ENCODE data around the gene JADE2. TPM values are rescaled to one million over a fixed set of nuclear protein-coding genes. Genes with fewer than 3 reads are reported as not detected.

JADE2 gene
- total and polyA plus RNA-seq, 4 donors: 12.4 to 53.5 (median 20.3) TPM

- H3K27ac ChIP-seq (ENCODE audit: low read depth in 1 of 2, low read length in 1 of 2): no peak overlapping the region
- TF ChIP-seq CTCF (IDR thresholded peaks at IDR 0.05; ENCODE audit: control extremely low read depth, extremely low read depth): no peak
- no peak overlapping the region for H3K4me3 ChIP-seq
- DNase-seq (no peak), ATAC-seq (ENCODE audit: insufficient read depth, low FRiP score) (no peak)
- peaks cover 0 to 55% (median 17%) of the 10 kb centered on the region in 4 donors for H3K36me3 ChIP-seq (ENCODE audit: control insufficient read depth in 4 of 4, insufficient read depth in 4 of 4, low read length in 4 of 4)
- no peaks in the 10 kb centered on the region for H3K9me3 ChIP-seq (ENCODE audit: control insufficient read depth in 4 of 4, insufficient read depth in 3 of 4, low read length in 3 of 4)
- H3K27me3 ChIP-seq (ENCODE audit: control insufficient read depth in 3 of 3, insufficient read depth in 3 of 3, low read length in 2 of 3): no peaks in the 10 kb centered on the region
- 92 to 95% methylated on average over 3 of the region's 3 CpGs for WGBS, 2 donors
- peaks cover 0 to 19% (median 7%) of the 10 kb centered on the region in 5 donors for H3K4me1 ChIP-seq (ENCODE audit: control insufficient read depth in 5 of 5, insufficient read depth in 5 of 5, low read length in 5 of 5)
- H3K9ac ChIP-seq (ENCODE audit: insufficient read depth in 1 of 2, low read length in 2 of 2): no peak overlapping the region
Measured at GRCh38 chr5:134538296-134538695, 12.8 kb downstream of the JADE2 start.

GRCh38 chr5:134539732-134540131 lies 14.3 kb downstream of the JADE2 start:
- ATAC-seq (ENCODE audit: insufficient read depth, low FRiP score): no peak

GRCh38 chr5:134540747-134541733 lies 15.6 kb downstream of the JADE2 start:
- Histone ChIP-seq H3K4me1 (ENCODE audit: control insufficient read depth in 5 of 5, insufficient read depth in 5 of 5, low read length in 5 of 5) (peaks cover 0 to 22% (median 16%) of the 10 kb centered on the region in 5 donors), H3K27me3 (ENCODE audit: control insufficient read depth in 3 of 3, insufficient read depth in 3 of 3, low read length in 2 of 3) (no peaks in the 10 kb centered on the region), H3K9me3 (ENCODE audit: control insufficient read depth in 4 of 4, insufficient read depth in 3 of 4, low read length in 3 of 4) (no peaks in the 10 kb centered on the region), H3K27ac (ENCODE audit: low read depth in 1 of 2, low read length in 1 of 2) (no peak overlapping the region), H3K36me3 (ENCODE audit: control insufficient read depth in 4 of 4, insufficient read depth in 4 of 4, low read length in 4 of 4) (peaks cover 3 to 59% (median 16%) of the 10 kb centered on the region in 4 donors), H3K9ac (ENCODE audit: insufficient read depth in 1 of 2, low read length in 2 of 2) (no peak overlapping the region), H3K4me3 (no peak overlapping the region)
- WGBS, 2 donors: 77 to 84% methylated on average over 15 of the region's 15 CpGs
- DNase-seq: peak in 1 of 3 donors; percentile 16
- no peak for TF ChIP-seq CTCF (IDR thresholded peaks at IDR 0.05; ENCODE audit: control extremely low read depth, extremely low read depth)
- no peak for ATAC-seq (ENCODE audit: insufficient read depth, low FRiP score)

More at GRCh38 chr5:134539732-134540131, 14.3 kb downstream of the JADE2 start:
- no peak for DNase-seq
- H3K9ac ChIP-seq (ENCODE audit: insufficient read depth in 1 of 2, low read length in 2 of 2): no peak overlapping the region
- H3K27me3 ChIP-seq (ENCODE audit: control insufficient read depth in 3 of 3, insufficient read depth in 3 of 3, low read length in 2 of 3): no peaks in the 10 kb centered on the region
- no peaks in the 10 kb centered on the region for H3K9me3 ChIP-seq (ENCODE audit: control insufficient read depth in 4 of 4, insufficient read depth in 3 of 4, low read length in 3 of 4)
- peaks cover 0 to 20% (median 11%) of the 10 kb centered on the region in 5 donors for H3K4me1 ChIP-seq (ENCODE audit: control insufficient read depth in 5 of 5, insufficient read depth in 5 of 5, low read length in 5 of 5)
- no peak overlapping the region for H3K4me3 ChIP-seq
- H3K27ac ChIP-seq (ENCODE audit: low read depth in 1 of 2, low read length in 1 of 2): no peak overlapping the region
- H3K36me3 ChIP-seq (ENCODE audit: control insufficient read depth in 4 of 4, insufficient read depth in 4 of 4, low read length in 4 of 4): peaks cover 3 to 61% (median 17%) of the 10 kb centered on the region in 4 donors
- 99 to 100% methylated on average over 1 to 2 of the region's 2 CpGs for WGBS, 2 donors
- no peak for TF ChIP-seq CTCF (IDR thresholded peaks at IDR 0.05; ENCODE audit: control extremely low read depth, extremely low read depth)
